ENCODE measurements around the gene TRRAP.

Gene TRRAP

GRCh38 chr7:98921608-98922372, 43.5 kb downstream of the TRRAP start:
- no peak for TF ChIP-seq CTCF (IDR thresholded peaks at IDR 0.05; ENCODE audit: borderline replicate concordance, control extremely low read depth, extremely low read depth, insufficient read depth, missing control alignments)
- in situ Hi-C loops (cut with MboI; ENCODE audit: low sequenced_read_pairs, unreplicated experiment), result no loop called here
- no peak for DNase-seq (ENCODE audit: low spot score)

GRCh38 chr7:98922392-98923187, 44.3 kb downstream of the TRRAP start:
- in situ Hi-C loops (cut with MboI; ENCODE audit: low sequenced_read_pairs, unreplicated experiment), result no loop called here

GRCh38 chr7:98923512-98923911, 45.2 kb downstream of the TRRAP start:
- in situ Hi-C loops (cut with MboI; ENCODE audit: low sequenced_read_pairs, unreplicated experiment), result no loop called here
- DNase-seq (ENCODE audit: low spot score), result no peak
- TF ChIP-seq CTCF (IDR thresholded peaks at IDR 0.05; ENCODE audit: borderline replicate concordance, control extremely low read depth, extremely low read depth, insufficient read depth, missing control alignments), result no peak

More at GRCh38 chr7:98922392-98923187, 44.3 kb downstream of the TRRAP start:
- TF ChIP-seq CTCF (IDR thresholded peaks at IDR 0.05; ENCODE audit: borderline replicate concordance, control extremely low read depth, extremely low read depth, insufficient read depth, missing control alignments), result no peak
- DNase-seq (ENCODE audit: low spot score), result no peak

GRCh38 chr7:98927125-98927524, 48.8 kb downstream of the TRRAP start:
- no peak for DNase-seq (ENCODE audit: low spot score)
- in situ Hi-C loops (cut with MboI; ENCODE audit: low sequenced_read_pairs, unreplicated experiment), result no loop called here
- TF ChIP-seq CTCF (IDR thresholded peaks at IDR 0.05; ENCODE audit: borderline replicate concordance, control extremely low read depth, extremely low read depth, insufficient read depth, missing control alignments), result no peak

- TF ChIP-seq CTCF (IDR thresholded peaks at IDR 0.05; ENCODE audit: borderline replicate concordance, control extremely low read depth, extremely low read depth, insufficient read depth, missing control alignments), result no peak
- DNase-seq (ENCODE audit: low spot score), result no peak
- in situ Hi-C loops (cut with MboI; ENCODE audit: low sequenced_read_pairs, unreplicated experiment), result no loop called here
These were observed 52.1 kb downstream of the TRRAP start for GRCh38 chr7:98930464-98930863.

GRCh38 chr7:98930921-98931320, 52.6 kb downstream of the TRRAP start:
- in situ Hi-C loops (cut with MboI; ENCODE audit: low sequenced_read_pairs, unreplicated experiment), result no loop called here
- no peak for TF ChIP-seq CTCF (IDR thresholded peaks at IDR 0.05; ENCODE audit: borderline replicate concordance, control extremely low read depth, extremely low read depth, insufficient read depth, missing control alignments)
- DNase-seq (ENCODE audit: low spot score), result peak; percentile 60
